8988T (cell line): ENCODE results near the gene CA9.

Experiments used
- DNase-seq: peaks from one replicate; pipeline ENCODE4 v3.0.0; 2011

Gene CA9

GRCh38 chr9:35652829-35653209 is 20.9 kb upstream of the CA9 start:
- no peak for DNase-seq

DNA sequence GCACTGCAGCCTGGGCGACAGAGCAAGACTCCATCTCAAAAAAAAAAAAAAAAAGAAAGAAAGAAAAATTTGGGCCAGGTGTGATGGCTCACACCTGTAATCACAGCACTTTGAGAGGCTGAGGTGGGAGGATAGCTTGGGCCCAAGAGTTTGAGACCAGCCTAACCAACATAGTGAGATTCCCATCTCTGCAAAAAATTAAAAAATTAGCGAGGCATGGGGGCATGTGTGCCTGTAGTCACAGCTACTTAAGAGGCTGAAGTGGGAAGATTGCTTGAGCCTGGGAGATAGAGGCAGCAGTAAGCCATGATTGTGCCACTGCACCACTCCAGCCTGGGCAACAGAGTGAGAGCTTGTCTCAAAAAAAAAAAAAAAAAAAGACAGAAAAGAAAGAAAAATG is 20.1 kb upstream of the CA9 start:
- DNase-seq: no peak

- DNase-seq: no peak
These were observed 17.4 kb upstream of the CA9 start for GRCh38 chr9:35656348-35656747.

DNA sequence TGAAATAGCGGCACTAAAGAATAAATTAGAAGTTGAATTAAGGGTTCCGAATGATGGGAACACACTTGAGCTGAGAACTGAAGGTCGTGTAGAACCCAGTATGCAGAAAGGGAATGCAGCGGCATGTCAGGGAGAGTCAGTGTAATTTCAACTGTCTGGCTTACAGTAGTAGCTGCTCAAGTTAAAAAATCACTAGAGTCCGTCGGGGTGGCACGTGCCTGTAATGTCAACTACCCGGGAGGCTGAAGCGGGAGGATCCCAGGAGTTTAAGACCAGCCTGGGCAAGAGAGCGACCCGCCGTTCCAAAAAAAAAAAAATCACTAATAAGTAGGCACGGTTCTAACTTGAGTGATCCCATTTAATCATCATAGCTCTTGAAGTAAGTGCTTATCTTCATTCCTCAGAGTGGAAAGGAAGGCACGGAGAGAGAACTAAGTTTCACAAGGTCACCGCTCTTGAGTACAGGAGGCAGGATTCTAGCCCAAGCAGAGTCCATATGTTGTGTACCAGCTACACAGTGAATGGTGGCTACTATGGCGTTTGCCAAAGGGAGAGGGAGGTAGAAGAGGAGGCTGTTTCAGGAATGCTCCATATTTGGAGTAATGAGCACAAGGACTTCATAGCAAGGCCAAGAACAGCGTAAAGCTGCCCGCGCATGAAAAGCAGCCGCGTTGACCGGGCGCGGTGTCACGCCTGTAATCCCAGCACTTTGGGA is 16.7 kb upstream of the CA9 start:
- no peak for DNase-seq

- DNase-seq: peak; percentile 85
These were observed 16.1 kb upstream of the CA9 start, which contains the start of gene RMRP for GRCh38 chr9:35657546-35658136. RMRP (minus strand) TSS chr9:35658019.

DNA sequence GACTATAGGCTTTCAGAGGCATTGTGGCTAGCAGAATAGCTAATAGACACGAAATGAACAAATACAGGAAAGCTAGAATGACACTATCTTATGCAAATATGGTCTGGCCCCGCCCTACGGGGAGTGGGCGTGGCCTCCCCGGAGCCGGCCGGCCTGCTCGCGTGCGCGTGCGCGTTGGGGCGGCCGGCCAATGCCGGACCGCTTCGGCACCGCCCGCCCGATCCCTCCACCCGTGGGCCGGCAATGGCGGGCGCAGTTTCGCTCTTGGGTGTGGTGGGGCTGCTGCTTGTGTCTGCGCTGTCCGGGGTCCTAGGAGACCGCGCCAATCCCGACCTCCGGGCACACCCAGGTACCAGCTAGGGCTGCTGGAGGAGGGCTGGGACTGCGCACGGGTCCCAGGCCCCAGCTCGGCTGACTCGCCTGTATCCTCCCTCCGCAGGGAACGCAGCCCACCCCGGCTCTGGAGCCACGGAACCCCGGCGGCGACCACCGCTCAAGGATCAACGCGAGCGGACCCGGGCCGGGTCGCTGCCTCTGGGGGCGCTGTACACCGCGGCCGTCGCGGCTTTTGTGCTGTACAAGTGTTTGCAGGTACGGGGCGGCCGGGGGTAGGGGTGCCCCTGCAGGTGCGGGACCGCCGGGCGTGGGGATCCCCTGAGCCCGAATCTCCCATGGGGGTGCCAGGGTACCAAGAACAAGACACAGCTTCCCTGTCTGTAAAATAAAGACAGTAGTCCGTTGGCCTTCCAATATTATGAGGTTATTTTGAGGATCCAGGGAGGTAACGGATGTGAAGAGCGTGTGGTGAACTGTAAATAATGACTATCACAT is 15.4 kb upstream of the CA9 start, which contains the start of gene CCDC107:
Gene CCDC107, plus strand, starts transcription at position 156 of the 831 bp plus-strand sequence. Its CDS starts 88 bp downstream, at position 244.
- peak; percentile 81 for DNase-seq

DNA sequence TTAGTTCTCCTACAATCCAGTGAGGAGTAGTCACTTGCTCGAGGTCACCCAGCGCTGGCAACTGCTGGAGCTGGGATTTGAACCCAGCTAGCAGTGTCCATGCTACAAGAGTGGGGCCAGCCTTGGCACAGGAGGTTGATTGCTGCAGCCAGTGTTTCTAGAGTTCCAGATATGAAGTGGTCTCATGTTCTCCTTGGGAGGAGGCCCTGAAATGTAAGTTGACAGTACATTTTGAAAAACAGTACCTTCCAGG is 14.8 kb upstream of the CA9 start:
- DNase-seq: no peak

GRCh38 chr9:35659340-35659739 is 14.4 kb upstream of the CA9 start:
- DNase-seq: no peak

DNA sequence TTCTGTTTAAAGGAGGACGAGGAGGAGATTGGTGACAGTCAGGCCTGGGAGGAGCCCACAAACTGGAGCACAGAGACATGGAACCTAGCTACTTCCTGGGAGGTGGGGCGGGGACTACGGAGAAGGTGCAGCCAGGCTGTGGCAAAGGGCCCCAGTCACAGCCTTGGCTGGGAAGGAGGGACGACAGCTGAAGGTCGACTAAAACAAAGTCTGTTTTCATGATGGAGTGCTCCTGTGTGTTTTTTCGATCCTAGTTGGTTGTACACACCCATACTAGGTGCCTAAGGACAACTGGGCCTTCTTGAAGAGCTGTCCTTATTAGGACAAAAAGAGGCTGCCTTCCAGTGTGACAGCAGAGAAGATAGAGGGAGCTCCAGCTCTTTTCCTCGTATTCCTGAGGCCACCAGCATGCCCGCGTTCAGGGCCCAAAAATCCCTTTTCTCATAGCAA is 12.7 kb upstream of the CA9 start:
- no peak for DNase-seq

DNA sequence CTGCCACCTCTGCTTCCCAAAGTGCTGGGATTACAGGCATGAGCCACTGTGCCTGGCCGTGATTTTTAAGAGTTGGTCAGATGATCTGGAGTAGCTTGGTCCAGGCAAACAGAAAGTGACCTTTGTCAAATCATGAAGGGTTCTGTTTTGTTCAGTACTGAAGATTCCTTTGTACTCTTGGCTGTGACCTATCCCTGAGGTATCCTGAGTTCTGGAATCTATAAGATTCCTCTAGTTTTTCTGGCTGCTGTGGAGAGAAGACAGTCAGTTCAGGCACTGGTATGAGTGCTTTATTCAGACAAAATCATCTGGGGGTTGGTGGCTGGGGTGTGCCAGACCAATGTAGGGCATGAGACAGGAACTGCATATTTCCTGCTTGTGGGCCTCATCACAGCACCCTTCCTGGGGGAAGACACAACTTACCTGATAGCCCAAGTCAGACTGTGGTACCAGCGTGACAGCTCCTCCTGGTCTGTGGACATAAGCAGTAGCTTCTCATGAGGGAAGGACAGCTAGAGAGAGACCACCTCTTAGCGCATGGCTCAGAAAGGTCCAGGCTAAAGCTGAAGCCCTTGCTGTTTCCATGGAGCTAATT is 11.9 kb upstream of the CA9 start:
- no peak for DNase-seq

DNA sequence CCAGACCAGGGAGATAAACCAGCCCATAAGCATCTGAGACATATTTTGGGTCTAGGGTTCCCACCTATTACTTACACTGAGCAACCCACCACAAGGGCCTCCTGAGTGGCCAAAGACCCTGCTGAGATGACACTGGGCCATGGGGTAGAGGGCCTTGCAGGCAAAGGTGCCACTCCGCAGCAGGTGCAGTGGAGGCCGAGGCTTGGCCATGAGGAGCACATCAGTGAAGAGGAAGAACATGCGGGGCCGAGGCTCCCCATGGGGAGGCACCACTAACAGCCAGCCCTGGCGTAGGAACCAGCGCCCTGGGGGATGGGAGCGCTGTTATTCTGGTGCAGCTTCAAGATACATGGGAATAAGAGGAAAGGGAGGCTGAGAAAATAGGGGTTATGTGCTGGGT is 11.3 kb upstream of the CA9 start:
- no peak for DNase-seq

DNA sequence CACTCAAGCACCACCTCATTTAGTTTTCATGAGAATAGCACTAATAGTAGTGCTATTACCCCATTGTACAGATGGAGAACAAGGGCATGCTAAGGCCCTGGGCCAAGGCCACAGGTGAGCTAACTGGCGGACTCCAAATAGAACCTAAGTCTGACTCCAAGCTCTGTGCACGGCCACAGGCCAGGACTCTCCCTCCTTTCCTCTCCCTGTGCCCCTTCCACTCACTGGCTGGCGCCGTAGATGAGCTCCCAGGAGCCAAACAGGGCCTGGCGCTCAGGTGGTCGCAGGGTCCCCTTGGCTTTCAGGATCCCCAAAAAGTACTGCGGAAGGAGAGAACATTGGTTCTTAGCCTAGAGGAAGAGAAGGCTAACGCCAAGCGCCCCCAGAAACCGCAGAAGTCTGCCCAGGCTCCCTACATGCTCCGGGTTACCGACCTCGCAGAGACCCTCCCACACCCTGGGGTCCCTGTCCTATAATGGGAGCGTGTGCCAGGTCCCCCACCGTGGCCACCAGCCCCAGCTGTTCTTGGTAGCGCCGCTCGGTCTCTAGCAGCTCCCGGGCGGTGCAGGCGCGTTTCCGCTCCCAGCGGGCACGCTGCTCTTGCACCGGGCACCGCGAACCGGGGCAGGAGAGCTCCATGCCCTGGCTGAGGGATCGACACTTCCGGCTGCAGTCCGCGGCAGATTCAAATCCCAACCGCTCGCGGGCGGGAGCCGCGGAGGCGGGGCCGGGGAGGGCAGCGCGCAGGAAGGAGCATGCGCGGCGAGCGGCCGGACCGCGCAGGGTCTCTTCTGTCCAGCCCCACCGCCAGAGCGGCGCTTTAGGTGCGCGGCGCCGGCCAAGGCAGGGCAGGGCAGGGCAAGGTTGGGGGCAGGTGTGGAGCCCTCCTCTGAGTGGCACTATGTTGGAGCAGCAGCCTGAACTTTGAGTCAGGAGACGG is 8.9 kb upstream of the CA9 start, which contains the start of gene ARHGEF39:
Gene ARHGEF39, minus strand, starts transcription at position 665 of the 940 bp plus-strand sequence. Its CDS starts 26 bp downstream, at position 639.
- DNase-seq: peak; percentile 96

DNA sequence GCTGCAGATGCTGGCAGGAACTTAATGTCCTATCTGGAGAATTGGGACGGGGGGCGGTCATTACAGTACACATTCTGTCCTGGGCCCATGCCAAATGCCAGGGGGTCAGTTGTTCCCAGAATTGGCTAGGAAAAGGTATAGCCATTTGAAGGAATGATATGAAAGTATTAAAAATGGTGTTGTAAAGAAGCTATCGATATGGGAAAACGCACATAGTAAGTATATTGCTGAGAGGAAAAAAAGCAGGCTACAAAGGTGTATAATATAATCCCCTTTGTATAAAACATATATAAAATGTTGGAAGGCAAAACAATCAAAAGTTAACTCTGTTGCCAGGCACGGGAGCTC is 8.3 kb upstream of the CA9 start:
- no peak for DNase-seq

DNA sequence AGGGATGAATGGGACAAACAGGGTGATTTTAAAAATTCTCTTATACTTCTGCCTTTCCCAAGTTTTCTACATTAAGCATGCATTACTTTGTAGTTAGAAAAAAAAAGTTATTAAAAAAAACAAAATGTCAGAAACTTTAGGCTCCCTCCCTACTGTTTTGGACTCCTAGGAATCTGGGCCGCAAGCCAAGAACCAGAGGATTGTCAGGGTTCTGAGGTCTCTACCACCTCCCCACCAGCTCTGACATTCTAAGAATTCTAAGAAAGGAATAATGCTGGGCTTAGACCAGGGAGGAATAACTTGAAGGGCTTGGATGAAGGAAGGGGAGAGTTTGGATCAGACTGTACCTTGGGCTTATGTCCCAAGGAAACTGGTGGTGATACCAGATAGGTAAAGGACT is 7.7 kb upstream of the CA9 start:
- no peak for DNase-seq

DNA sequence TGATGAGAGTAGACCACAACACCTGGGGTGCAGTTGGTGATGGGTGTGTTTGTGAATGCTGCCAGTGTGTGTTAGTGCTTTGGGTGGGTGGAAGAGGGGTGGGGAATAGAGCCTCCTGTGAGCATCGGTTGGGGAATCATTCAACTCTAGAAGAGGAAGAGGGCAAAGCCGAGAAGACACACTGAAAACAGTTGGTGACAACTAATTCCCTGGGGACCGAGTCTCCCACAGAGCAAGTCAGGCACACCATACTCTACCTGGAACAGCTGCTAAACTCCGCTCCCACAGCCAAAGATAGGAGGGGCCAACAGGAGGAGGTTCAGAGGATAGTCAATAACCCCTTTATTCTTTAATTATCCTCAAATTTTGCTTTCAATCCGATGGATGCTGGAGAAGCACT is 7.2 kb upstream of the CA9 start:
- no peak for DNase-seq

DNA sequence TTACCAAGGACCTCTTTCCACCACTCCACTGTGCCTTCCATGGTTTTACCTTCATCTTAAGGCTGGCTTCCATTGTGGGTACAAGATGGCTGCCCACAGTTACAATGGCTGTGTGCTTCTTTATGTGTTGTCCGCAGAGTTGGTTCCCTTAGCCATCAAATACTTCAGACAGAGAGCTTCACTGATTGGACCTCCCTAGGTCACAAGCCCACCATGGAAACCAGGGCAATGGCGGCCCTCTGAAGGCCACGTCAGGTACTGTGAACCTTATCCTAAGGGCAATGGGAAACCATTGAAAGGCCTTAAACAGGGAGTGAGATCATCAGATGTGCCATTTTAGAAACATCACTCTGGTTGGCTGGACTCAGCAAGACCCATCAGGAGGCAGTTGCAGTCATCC is 5.8 kb upstream of the CA9 start:
- DNase-seq: no peak

DNA sequence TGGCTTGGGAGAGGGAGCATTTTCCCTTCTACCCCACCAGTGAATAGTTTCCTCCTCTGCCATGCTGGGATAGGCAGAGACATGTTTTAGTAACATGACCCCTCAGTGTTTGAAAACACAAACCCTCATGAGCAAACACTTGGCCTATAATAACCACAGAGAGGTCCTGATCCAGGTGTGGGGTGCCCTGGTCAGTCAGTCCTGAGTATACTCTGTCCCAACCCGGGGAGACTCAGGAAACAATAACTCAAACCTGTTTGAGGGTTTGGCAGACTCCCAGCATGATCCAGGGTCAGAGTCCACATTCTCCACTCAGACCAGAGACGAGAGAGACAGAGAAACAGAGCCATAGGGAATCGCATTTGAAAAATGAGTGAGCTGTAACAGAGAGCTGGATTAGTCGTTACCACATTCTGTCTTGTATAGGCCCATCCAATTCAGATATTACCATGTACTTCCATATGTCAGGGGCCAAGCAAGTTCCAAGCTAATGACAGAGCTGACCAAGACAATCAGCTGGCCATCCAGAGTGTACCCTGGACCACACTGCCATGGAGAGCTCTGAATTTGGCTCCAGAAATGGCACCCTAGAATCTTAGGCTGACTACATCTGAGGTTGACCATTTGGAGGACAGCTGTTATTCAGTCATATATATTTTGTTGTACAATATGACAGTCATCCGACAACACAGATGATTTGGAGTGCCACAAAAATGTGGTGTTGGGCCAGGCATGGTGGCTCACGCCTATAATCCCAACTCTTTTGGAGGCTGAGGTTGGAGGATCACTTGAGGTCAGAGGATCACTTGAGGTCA is 4.2 kb upstream of the CA9 start:
- no peak for DNase-seq

DNA sequence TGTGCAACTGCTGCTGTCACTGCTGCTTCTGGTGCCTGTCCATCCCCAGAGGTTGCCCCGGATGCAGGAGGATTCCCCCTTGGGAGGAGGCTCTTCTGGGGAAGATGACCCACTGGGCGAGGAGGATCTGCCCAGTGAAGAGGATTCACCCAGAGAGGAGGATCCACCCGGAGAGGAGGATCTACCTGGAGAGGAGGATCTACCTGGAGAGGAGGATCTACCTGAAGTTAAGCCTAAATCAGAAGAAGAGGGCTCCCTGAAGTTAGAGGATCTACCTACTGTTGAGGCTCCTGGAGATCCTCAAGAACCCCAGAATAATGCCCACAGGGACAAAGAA is 265 bp downstream of the CA9 start:
- no peak for DNase-seq

DNA sequence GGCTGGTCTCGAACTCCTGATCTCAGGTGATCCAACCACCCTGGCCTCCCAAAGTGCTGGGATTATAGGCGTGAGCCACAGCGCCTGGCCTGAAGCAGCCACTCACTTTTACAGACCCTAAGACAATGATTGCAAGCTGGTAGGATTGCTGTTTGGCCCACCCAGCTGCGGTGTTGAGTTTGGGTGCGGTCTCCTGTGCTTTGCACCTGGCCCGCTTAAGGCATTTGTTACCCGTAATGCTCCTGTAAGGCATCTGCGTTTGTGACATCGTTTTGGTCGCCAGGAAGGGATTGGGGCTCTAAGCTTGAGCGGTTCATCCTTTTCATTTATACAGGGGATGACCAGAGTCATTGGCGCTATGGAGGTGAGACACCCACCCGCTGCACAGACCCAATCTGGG is 1.5 kb downstream of the CA9 start:
- no peak for DNase-seq

DNA sequence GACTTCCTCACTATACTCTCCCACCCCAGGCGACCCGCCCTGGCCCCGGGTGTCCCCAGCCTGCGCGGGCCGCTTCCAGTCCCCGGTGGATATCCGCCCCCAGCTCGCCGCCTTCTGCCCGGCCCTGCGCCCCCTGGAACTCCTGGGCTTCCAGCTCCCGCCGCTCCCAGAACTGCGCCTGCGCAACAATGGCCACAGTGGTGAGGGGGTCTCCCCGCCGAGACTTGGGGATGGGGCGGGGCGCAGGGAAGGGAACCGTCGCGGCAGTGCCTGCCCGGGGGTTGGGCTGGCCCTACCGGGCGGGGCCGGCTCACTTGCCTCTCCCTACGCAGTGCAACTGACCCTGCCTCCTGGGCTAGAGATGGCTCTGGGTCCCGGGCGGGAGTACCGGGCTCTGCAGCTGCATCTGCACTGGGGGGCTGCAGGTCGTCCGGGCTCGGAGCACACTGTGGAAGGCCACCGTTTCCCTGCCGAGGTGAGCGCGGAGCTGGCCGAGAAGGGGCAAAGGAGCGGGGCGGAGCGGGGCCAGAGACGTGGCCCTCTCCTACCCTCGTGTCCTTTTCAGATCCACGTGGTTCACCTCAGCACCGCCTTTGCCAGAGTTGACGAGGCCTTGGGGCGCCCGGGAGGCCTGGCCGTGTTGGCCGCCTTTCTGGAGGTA is 2.1 kb downstream of the CA9 start:
- no peak for DNase-seq

GRCh38 chr9:35679091-35679490 is 5.4 kb downstream of the CA9 start:
- DNase-seq: no peak
